Spleen (tissue), 11 donors: ENCODE results near the gene ARF1. TPM values are rescaled to one million over a fixed set of nuclear protein-coding genes. Genes with fewer than 3 reads are reported as not detected.
A peak's percentile ranks its signal among the peaks of the same experiment; 100 is the strongest.

Source experiments
- DNase-seq: peaks from one replicate; pipeline ENCODE4 v3.0.0-alpha.2; 2020
- H3K27ac ChIP-seq, 8 donors: fragments of 200-600 bp; sonication (generic) in 7 of 8; 1 replicate in 4 of 8; 2 replicates in 4 of 8; pipeline versions ENCODE4 v1.5.0 to v1.8.0; 2016 to 2021; ENCODE audit warnings: inconsistent platforms in 4 of 8, mild to moderate bottlenecking in 4 of 8, moderate library complexity in 1 of 8
- H3K27me3 ChIP-seq, 7 donors: fragments of 200-600 bp; sonication (generic) in 6 of 7; replicated peaks in 1 of 7; 1 replicate in 4 of 7; 2 replicates in 3 of 7; pipeline versions ENCODE4 v1.5.0 to v1.8.0; 2016 to 2021; ENCODE audit warnings: inconsistent platforms in 3 of 7, mild to moderate bottlenecking in 1 of 7
- H3K36me3 ChIP-seq, 6 donors: fragments of 200-600 bp; sonication (generic) in 5 of 6; 1 replicate in 4 of 6; 2 replicates in 2 of 6; pipeline versions ENCODE4 v1.5.0 to v1.8.0; 2016 to 2021; ENCODE audit warnings: inconsistent platforms in 2 of 6
- H3K4me1 ChIP-seq, 6 donors: fragments of 200-600 bp; sonication (generic) in 5 of 6; 1 replicate in 3 of 6; 2 replicates in 3 of 6; pipeline versions ENCODE4 v1.5.0 to v1.8.0; 2016 to 2021; ENCODE audit warnings: inconsistent platforms in 3 of 6
- H3K4me3 ChIP-seq, 8 donors: fragments of 200-600 bp; sonication (generic) in 7 of 8; 1 replicate in 4 of 8; 2 replicates in 4 of 8; pipeline versions ENCODE4 v1.5.0 to v1.8.0; 2016 to 2021; ENCODE audit warnings: inconsistent platforms in 4 of 8, mild to moderate bottlenecking in 4 of 8, moderate library complexity in 2 of 8
- H3K9me3 ChIP-seq, 8 donors: fragments of 200-600 bp; sonication (generic) in 7 of 8; 1 replicate in 4 of 8; 2 replicates in 4 of 8; pipeline versions ENCODE4 v1.5.0 to v1.8.0; 2016 to 2021; ENCODE audit warnings: inconsistent platforms in 4 of 8
- CTCF ChIP-seq, 11 experiments: fragments of 200-600 bp in 7 of 11; fragments of 450-650 bp in 4 of 11; sonication (generic) in 4 of 11; IDR thresholded peaks in 8 of 11; conservative IDR thresholded peaks in 3 of 11; 1 replicate in 7 of 11; 2 replicates in 4 of 11; pipeline versions ENCODE4 v1.4.0 to v1.8.0; 2016 to 2021; ENCODE audit warnings: antibody characterized with exemption in 11 of 11, inconsistent platforms in 4 of 11, mild to moderate bottlenecking in 1 of 11
- POLR2A ChIP-seq, 3 donors: fragments of 450-650 bp; IDR thresholded peaks; one replicate each; pipeline ENCODE4 v1.5.1; 2017; ENCODE audit warnings: antibody characterized with exemption in 3 of 3, mild to moderate bottlenecking in 1 of 3
- POLR2AphosphoS5 ChIP-seq, 3 donors: sonication (generic); formaldehyde crosslinking; IDR thresholded peaks; one replicate each; pipeline ENCODE4 v1.5.1; 2017; ENCODE audit warnings: antibody characterized with exemption in 3 of 3
- WGBS, 5 donors: extraction: QIAGEN DNeasy Blood & Tissue Kit in 3 of 5; methylation state at CpG; one replicate each; pipeline versions ENCODE4 v1.1.5 to v1.1.7; 2013 to 2018; 5-methylcytosine and 5-hydroxymethylcytosine counted together
- intact Hi-C: fragments of 100-400 bp; cut with DNase I; formaldehyde crosslinking; loops from one replicate; pipeline ENCODE4 v1.15.0; 2023; ENCODE audit warnings: low total_unique reads
- polyA plus RNA-seq, 3 donors: library from polyadenylated mRNA; stranded (reverse); fragments of 200-250 nt; gene quantifications; one replicate each; pipeline ENCODE4 v1.2.1, GENCODE V29; 2013
- total RNA-seq, 7 donors: library from RNA; depleted of rRNA in 3 of 7; stranded (reverse); fragments of >200 nt in 3 of 7; fragmentation: NEBNext Ultra II Directional in 4 of 7; extraction: Animal tissue kit (Norgen Biotek cat#: 25700) in 4 of 7; gene quantifications; one replicate each; pipeline versions ENCODE4 v1.1.0 to v1.2.1, GENCODE V29; 2016 to 2021
- donor health status: healthy with polysubstance abuse.
- donor health status: DM: no; HTN: no; CAD: no; lungs with moderate emphysema.
- donor health status: DM: no; HTN: no; CAD: no.
- donor health status: Bipolar disorder and iron deficiency.
- donor health status: healthy.
- donor health status: DM: no; HTN: no; CAD: no.
- donor health status: DM: yes; HTN: yes; CAD: no.

Gene ARF1
- total and polyA plus RNA-seq, 10 donors, result 150 to 387 (median 324) TPM

- Histone ChIP-seq H3K4me1 (peaks cover 56 to 96% (median 85%) of the 10 kb centered on the region in 6 donors), H3K4me3 (no peak overlapping the region), H3K9me3 (peaks cover 0 to 18% (median 15%) of the 10 kb centered on the region in 8 donors), H3K27ac (peak overlapping the region in 3 of 8 donors; percentile 23 to 100 (median 50)), H3K27me3 (no peaks in the 10 kb centered on the region), H3K36me3 (peaks cover 0 to 94% (median 18%) of the 10 kb centered on the region in 6 donors)
- intact Hi-C loops, result no loop called here
- peak in 2 of 3 donors; percentile 12 to 32 for TF ChIP-seq POLR2AphosphoS5 (IDR thresholded peaks at IDR 0.05)
- no peak for TF ChIP-seq CTCF (IDR thresholded peaks at IDR 0.05 in 8 of 11, conservative IDR thresholded peaks at IDR 0.05 in 3 of 11)
- TF ChIP-seq POLR2A (IDR thresholded peaks at IDR 0.05), result no peak
- no peak for DNase-seq
- 88 to 93% (median 90%) methylated on average over 9 to 11 of the region's 11 CpGs for whole genome bisulfite sequencing, 5 donors
Observed at GRCh38 chr1:228092342-228093049, 10.0 kb downstream of the ARF1 start.

GRCh38 chr1:228093050-228093906, 10.8 kb downstream of the ARF1 start:
- intact Hi-C loops, result no loop called here
- no peak for DNase-seq

GRCh38 chr1:228094432-228095016, 12.0 kb downstream of the ARF1 start:
- H3K4me1 ChIP-seq, result peaks cover 35 to 96% (median 72%) of the 10 kb centered on the region in 6 donors
- peaks cover 0 to 18% (median 15%) of the 10 kb centered on the region in 8 donors for H3K9me3 ChIP-seq
- TF ChIP-seq POLR2A (IDR thresholded peaks at IDR 0.05), result no peak
- TF ChIP-seq POLR2AphosphoS5 (IDR thresholded peaks at IDR 0.05), result no peak
- no peak for TF ChIP-seq CTCF (IDR thresholded peaks at IDR 0.05 in 8 of 11, conservative IDR thresholded peaks at IDR 0.05 in 3 of 11)
- no peak overlapping the region for H3K4me3 ChIP-seq
- H3K27ac ChIP-seq, result no peak overlapping the region
- intact Hi-C loops, result no loop called here
- no peaks in the 10 kb centered on the region for H3K27me3 ChIP-seq
- 88 to 96% (median 95%) methylated on average over 13 of the region's 13 CpGs for WGBS, 5 donors
- DNase-seq, result peak; percentile 41
- peaks cover 0 to 95% (median 34%) of the 10 kb centered on the region in 6 donors for H3K36me3 ChIP-seq

More at GRCh38 chr1:228093050-228093906, 10.8 kb downstream of the ARF1 start:
- peaks cover 0 to 95% (median 24%) of the 10 kb centered on the region in 6 donors for H3K36me3 ChIP-seq
- H3K4me1 ChIP-seq, result peaks cover 48 to 96% (median 81%) of the 10 kb centered on the region in 6 donors
- H3K27me3 ChIP-seq, result no peaks in the 10 kb centered on the region
- TF ChIP-seq POLR2AphosphoS5 (IDR thresholded peaks at IDR 0.05) (peak in 1 of 3 donors; percentile 23), POLR2A (IDR thresholded peaks at IDR 0.05) (no peak), CTCF (IDR thresholded peaks at IDR 0.05 in 8 of 11, conservative IDR thresholded peaks at IDR 0.05 in 3 of 11) (no peak)
- WGBS, 5 donors, result 95 to 99% (median 96%) methylated on average over 20 of the region's 20 CpGs
- peak overlapping the region in 2 of 8 donors; percentile 50 to 100 for H3K27ac ChIP-seq
- peaks cover 0 to 18% (median 15%) of the 10 kb centered on the region in 8 donors for H3K9me3 ChIP-seq
- H3K4me3 ChIP-seq, result no peak overlapping the region
